Right renal pelvis (tissue), 4 donors: Measurements from ENCODE around the gene BACE2. TPM values are rescaled to one million over a fixed set of nuclear protein-coding genes. Genes with fewer than 3 reads are reported as not detected.

ENCODE experiments used
- polyA plus RNA-seq, 4 donors: library from polyadenylated mRNA; unstranded; fragments of 120-200 nt; gene quantifications; one replicate each; pipeline ENCODE4 v1.2.1, GENCODE V29; 2013; ENCODE audit not compliant: insufficient read length in 4 of 4

Gene BACE2
- polyA plus RNA-seq, 4 donors: 29.2 to 34.9 (median 31.2) TPM

Other genes starting within 250 kb of the BACE2 start
- 10 to 100 TPM; 15.2 to 25.2 (median 24.4) TPM for gene FAM3B, start 148.6 kb downstream of the BACE2 start, polyA plus RNA-seq
- 1 to 10 TPM in 3 of 4 donors, under 1 TPM in 1; 0.78 to 2.1 (median 1.6) TPM for gene MX2, start 193.9 kb downstream of the BACE2 start, polyA plus RNA-seq